ENCODE measurements around the gene UBE3A. TPM values are rescaled to one million over a fixed set of nuclear protein-coding genes. Genes with fewer than 3 reads are reported as not detected.

UBE3A gene
- polyA plus RNA-seq, 2 of the 4 experiments (the other 2 are of a cell fraction) = 22.3 to 42.2 TPM

DNA sequence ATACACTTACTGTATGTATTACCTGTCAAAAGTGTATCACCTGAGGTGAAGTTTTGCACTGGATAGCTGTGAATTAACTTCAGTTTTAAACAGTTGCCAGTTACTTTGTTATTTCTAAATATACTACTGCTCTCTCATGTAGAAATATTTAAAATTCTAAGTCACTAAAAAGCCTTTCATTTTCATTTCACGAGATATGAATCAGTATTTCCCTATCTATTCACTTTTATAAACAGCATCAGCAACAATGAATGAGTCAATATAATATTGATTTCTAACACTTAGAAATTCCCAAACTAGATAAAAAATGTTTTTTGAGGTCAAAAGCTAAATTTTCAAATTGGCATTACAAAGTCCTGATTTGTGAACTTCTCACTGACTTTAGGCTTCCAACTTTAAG is 32.6 kb downstream of the UBE3A start:
- 92% methylated on average over 1 of the region's 1 CpG for WGBS (ENCODE audit: missing lambda C conversion rate)
- H3K4me2 ChIP-seq = no peak overlapping the region

DNA sequence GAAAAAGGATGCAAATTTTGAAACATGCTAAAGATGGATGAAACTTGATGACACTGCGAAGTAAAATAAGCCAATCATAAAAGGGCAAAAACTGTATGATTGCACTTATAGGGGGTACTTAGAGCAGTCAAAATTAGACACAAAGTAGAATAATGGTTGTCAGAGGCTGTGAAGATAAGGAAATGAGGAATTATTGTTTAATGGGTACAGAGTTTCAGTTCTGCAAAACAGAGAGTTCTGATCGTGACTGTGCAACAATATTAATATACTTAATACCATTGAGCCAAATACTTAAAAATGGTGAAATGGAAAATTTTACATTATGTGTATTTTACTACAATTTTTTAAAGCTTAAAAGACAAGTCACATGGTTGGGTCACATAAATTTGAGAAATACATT is 35.1 kb downstream of the UBE3A start:
- Histone ChIP-seq H3K4me3 (no peak overlapping the region), H3K27ac (no peak overlapping the region), H3K4me1 (no peaks in the 10 kb centered on the region), H3K4me2 (no peak overlapping the region), H3K9me3 (no peaks in the 10 kb centered on the region)
- 85% methylated on average over 2 of the region's 2 CpGs for WGBS (ENCODE audit: missing lambda C conversion rate)
- ChIA-PET CTCF (no interaction called here), POLR2A (no interaction called here)
- ATAC-seq = no peak
- TF ChIP-seq JUN (IDR thresholded peaks at IDR 0.05) (no peak), FOXS1 (CRISPR knock-in tag; IDR thresholded peaks at IDR 0.05) (no peak), KDM1A (IDR thresholded peaks at IDR 0.05; ENCODE audit: low read depth) (no peak), CHD2 (IDR thresholded peaks at IDR 0.05; ENCODE audit: low read length, partially characterized antibody) (no peak), RARB (CRISPR knock-in tag; IDR thresholded peaks at IDR 0.05) (no peak), HDAC2 (IDR thresholded peaks at IDR 0.05) (no peak), HOXB13 (CRISPR knock-in tag; IDR thresholded peaks at IDR 0.05; ENCODE audit: low read depth) (no peak), BCL3 (IDR thresholded peaks at IDR 0.05) (no peak)
- no peak for FAIRE-seq
- DNase-seq (ENCODE audit: low read depth in 1 of 2, low spot score in 1 of 2) = no peak

More for the DNA sequence above, 32.6 kb downstream of the UBE3A start:
- H3K27ac ChIP-seq = no peak overlapping the region
- POLR2A ChIA-PET = no interaction called here
- no peak overlapping the region for H3K4me3 ChIP-seq
- no peak for DNase-seq (ENCODE audit: low read depth in 1 of 2, low spot score in 1 of 2)
- no peaks in the 10 kb centered on the region; the same call in 2 of the 3 replicates for H3K9me3 ChIP-seq
- FAIRE-seq = no peak
- CTCF ChIA-PET = no interaction called here
- H3K4me1 ChIP-seq = no peaks in the 10 kb centered on the region
- TF ChIP-seq ZNF302 (CRISPR knock-in tag; IDR thresholded peaks at IDR 0.05) (no peak), HEYL (CRISPR knock-in tag; IDR thresholded peaks at IDR 0.05) (no peak), FOSL2 (IDR thresholded peaks at IDR 0.05) (no peak), FOSL2 (CRISPR knock-in tag; IDR thresholded peaks at IDR 0.05) (no peak), HOXA7 (CRISPR knock-in tag; IDR thresholded peaks at IDR 0.05) (no peak), RARB (CRISPR knock-in tag; IDR thresholded peaks at IDR 0.05) (no peak), KDM5A (IDR thresholded peaks at IDR 0.05) (no peak), CHD4 (IDR thresholded peaks at IDR 0.05; ENCODE audit: borderline replicate concordance) (no peak), USF2 (IDR thresholded peaks at IDR 0.05) (no peak), KDM1A (IDR thresholded peaks at IDR 0.05; ENCODE audit: low read depth) (no peak), TFCP2L1 (CRISPR knock-in tag; IDR thresholded peaks at IDR 0.05) (no peak), CBX8 (IDR thresholded peaks at IDR 0.05) (no peak), CBX2 (IDR thresholded peaks at IDR 0.05; ENCODE audit: borderline replicate concordance, low read depth) (no peak), MAZ (IDR thresholded peaks at IDR 0.05; ENCODE audit: borderline replicate concordance, low read depth, low read length) (no peak), ZFP36 (IDR thresholded peaks at IDR 0.05; ENCODE audit: borderline replicate concordance, partially characterized antibody) (no peak), ATOH8 (CRISPR knock-in tag; IDR thresholded peaks at IDR 0.05; ENCODE audit: low read depth) (no peak)
- TF ChIP-seq, protein P1, sequence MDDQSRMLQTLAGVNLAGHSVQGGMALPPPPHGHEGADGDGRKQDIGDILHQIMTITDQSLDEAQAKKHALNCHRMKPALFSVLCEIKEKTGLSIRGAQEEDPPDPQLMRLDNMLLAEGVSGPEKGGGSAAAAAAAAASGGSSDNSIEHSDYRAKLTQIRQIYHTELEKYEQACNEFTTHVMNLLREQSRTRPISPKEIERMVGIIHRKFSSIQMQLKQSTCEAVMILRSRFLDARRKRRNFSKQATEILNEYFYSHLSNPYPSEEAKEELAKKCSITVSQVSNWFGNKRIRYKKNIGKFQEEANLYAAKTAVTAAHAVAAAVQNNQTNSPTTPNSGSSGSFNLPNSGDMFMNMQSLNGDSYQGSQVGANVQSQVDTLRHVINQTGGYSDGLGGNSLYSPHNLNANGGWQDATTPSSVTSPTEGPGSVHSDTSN (IDR thresholded peaks at IDR 0.05) = no peak
- TF ChIP-seq, protein P2, sequence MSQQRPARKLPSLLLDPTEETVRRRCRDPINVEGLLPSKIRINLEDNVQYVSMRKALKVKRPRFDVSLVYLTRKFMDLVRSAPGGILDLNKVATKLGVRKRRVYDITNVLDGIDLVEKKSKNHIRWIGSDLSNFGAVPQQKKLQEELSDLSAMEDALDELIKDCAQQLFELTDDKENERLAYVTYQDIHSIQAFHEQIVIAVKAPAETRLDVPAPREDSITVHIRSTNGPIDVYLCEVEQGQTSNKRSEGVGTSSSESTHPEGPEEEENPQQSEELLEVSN (IDR thresholded peaks at IDR 0.05; ENCODE audit: borderline replicate concordance, low read depth) = no peak
- ATAC-seq = no peak
